GM23248 (cell line): Measurements from ENCODE around the gene RSL1D1. TPM values are rescaled to one million over a fixed set of nuclear protein-coding genes. Genes with fewer than 3 reads are reported as not detected.

ENCODE experiments used
- DNase-seq: peaks from one replicate; pipeline ENCODE4 v3.0.0-alpha.2; 2015
- H2AFZ ChIP-seq: fragments of 200-600 bp; sonication (generic); 2 replicates; pipeline ENCODE4 v1.6.1; 2016; ENCODE audit warnings: antibody characterized with exemption
- H3F3A ChIP-seq: fragments of 200-600 bp; sonication (generic); 2 replicates; pipeline ENCODE4 v1.6.1; 2016; ENCODE audit warnings: mild to moderate bottlenecking, antibody characterized with exemption, mixed run types; ENCODE audit not compliant: insufficient read depth
- H3K27ac ChIP-seq: fragments of 200-600 bp; sonication (generic); 2 replicates; pipeline ENCODE4 v1.5.1; 2016; ENCODE audit warnings: mild to moderate bottlenecking
- H3K27me3 ChIP-seq: fragments of 200-600 bp; sonication (generic); replicated peaks from 2 replicates; pipeline ENCODE4 v1.6.1; 2016; ENCODE audit warnings: mild to moderate bottlenecking; ENCODE audit not compliant: insufficient read depth
- H3K36me3 ChIP-seq: fragments of 200-600 bp; sonication (generic); 2 replicates; pipeline ENCODE4 v1.6.1; 2016; ENCODE audit warnings: low read depth, mild to moderate bottlenecking
- H3K4me1 ChIP-seq: fragments of 200-600 bp; sonication (generic); 2 replicates; pipeline ENCODE4 v1.6.1; 2016; ENCODE audit warnings: mild to moderate bottlenecking; ENCODE audit not compliant: insufficient read depth
- H3K4me2 ChIP-seq: fragments of 200-600 bp; sonication (generic); one replicate; pipeline ENCODE4 v1.6.1; 2016; ENCODE audit warnings: mild to moderate bottlenecking; ENCODE audit not compliant: unreplicated experiment
- H3K4me3 ChIP-seq: fragments of 200-600 bp; sonication (generic); 2 replicates; pipeline ENCODE4 v1.5.1; 2016; ENCODE audit warnings: mild to moderate bottlenecking
- H3K79me2 ChIP-seq: fragments of 200-600 bp; sonication (generic); 2 replicates; pipeline ENCODE4 v1.6.1; 2016; ENCODE audit warnings: mild to moderate bottlenecking; ENCODE audit not compliant: insufficient read depth
- H3K9ac ChIP-seq: fragments of 200-600 bp; sonication (generic); 2 replicates; pipeline ENCODE4 v1.6.1; 2016; ENCODE audit warnings: mild to moderate bottlenecking
- H3K9me2 ChIP-seq: fragments of 200-600 bp; sonication (generic); 2 replicates; pipeline ENCODE4 v1.6.1; 2016; ENCODE audit warnings: mixed run types, mild to moderate bottlenecking, moderate library complexity; ENCODE audit not compliant: insufficient read depth
- H3K9me3 ChIP-seq: fragments of 200-600 bp; sonication (generic); one replicate; pipeline ENCODE4 v1.6.1; 2017; ENCODE audit warnings: low read depth
- H4K20me1 ChIP-seq: fragments of 200-600 bp; sonication (generic); 2 replicates; pipeline ENCODE4 v1.6.0; 2016; ENCODE audit not compliant: insufficient read depth
- EZH2 ChIP-seq: fragments of 200-600 bp; sonication (generic); IDR thresholded peaks from 2 replicates; pipeline ENCODE4 v1.6.1; 2018; ENCODE audit warnings: antibody characterized with exemption, mild to moderate bottlenecking; ENCODE audit not compliant: insufficient read depth, poor library complexity, severe bottlenecking
- EZH2phosphoT487 ChIP-seq: fragments of 200-600 bp; sonication (generic); IDR thresholded peaks from 2 replicates; pipeline ENCODE4 v1.6.1; 2018; ENCODE audit warnings: antibody characterized with exemption, moderate library complexity, mild to moderate bottlenecking, low read depth; ENCODE audit not compliant: insufficient read depth
- WGBS, 2 experiments: methylation state at CpG; one replicate each; pipeline ENCODE4 v1.1.6; 2015 to 2017; ENCODE audit warnings: low lambda C conversion rate in 2 of 2, low coverage in 1 of 2; ENCODE audit errors: missing lambda C conversion rate in 2 of 2; 5-methylcytosine and 5-hydroxymethylcytosine counted together
- in situ Hi-C: fragments of 300-500 bp; cut with MboI; formaldehyde crosslinking; loops from 2 replicates; pipeline ENCODE4 v1.15.0; 2020
- polyA plus RNA-seq: library from polyadenylated mRNA; unstranded; fragments of >200 nt; fragmentation: Nextera tagmentation; extraction: Ambion mirVana; gene quantifications from 2 replicates; pipeline ENCODE4 v1.2.1, GENCODE V29; 2016
- total RNA-seq: library from RNA; depleted of rRNA; stranded (reverse); fragments of >200 nt; shearing (Covaris generic); gene quantifications from 2 replicates; pipeline ENCODE4 v1.2.3, GENCODE V29; 2014; rRNA removed

RSL1D1 gene
- 150 and 213 TPM in 2 replicates for total RNA-seq
- 240 and 274 TPM in 2 replicates for polyA plus RNA-seq

DNA sequence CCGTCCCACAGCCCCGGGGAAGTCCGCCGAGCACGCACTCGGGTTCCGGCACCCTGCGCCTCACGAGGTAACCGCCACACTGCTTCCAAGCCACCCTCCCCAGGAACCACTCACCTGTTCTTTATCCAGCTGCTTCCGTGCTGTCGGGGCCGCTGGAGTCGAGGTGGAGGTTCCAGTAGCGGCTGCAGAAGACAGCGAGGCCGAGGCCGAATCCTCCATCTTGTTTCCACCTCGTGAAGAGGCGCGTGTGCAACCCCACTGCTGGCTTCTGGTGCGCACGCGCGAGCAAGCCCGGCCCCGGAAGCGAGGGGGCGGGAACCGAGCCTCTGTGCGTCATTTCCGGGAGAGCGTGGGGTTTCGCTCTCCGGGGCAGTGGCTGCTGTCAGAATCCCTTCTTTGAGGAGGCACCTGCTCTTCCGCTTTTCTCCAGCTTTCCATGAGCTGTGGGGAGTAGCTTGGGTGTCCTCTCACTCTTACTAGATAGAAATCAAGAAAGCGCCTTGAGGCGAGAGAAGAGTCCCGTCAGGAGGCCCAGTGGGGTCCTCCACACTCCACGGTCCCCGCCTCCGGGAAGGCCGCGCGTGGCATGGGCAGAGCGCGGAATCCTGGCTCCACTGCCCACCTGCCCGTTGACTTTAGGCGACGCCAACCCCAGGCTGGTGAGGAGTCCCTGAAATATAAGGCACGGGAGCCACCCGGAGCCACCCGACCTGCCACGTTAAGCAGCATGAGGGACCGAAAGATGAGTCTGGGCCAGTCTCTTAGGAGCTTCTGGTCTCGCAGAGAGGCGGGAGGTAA, at the start of gene RSL1D1:
Gene RSL1D1, minus strand, starts transcription at position 249 of the 798 bp plus-strand sequence. Its CDS starts 30 bp downstream, at position 219.
- H3K9me2 ChIP-seq = no peaks in the 10 kb centered on the region
- peaks cover 12% of the 10 kb centered on the region for H3F3A ChIP-seq
- H3K9me3 ChIP-seq = no peaks in the 10 kb centered on the region
- peak within 1 kb of the TSS; percentile 77 for H3K27ac ChIP-seq
- DNase-seq = peak; percentile 96
- in situ Hi-C loops = no loop called here
- peaks cover 30% of the 10 kb centered on the region for H3K36me3 ChIP-seq
- H3K4me3 ChIP-seq = peak within 1 kb of the TSS; percentile 99
- H3K27me3 ChIP-seq = no peaks in the 10 kb centered on the region
- H3K4me2 ChIP-seq = peak within 1 kb of the TSS; percentile 83
- peak within 1 kb of the TSS; percentile 97 for H2AFZ ChIP-seq
- peaks cover 95% of the 10 kb centered on the region for H3K79me2 ChIP-seq
- no peaks in the 10 kb centered on the region; the same call in 1 of the 2 replicates for H4K20me1 ChIP-seq
- H3K9ac ChIP-seq = peak within 1 kb of the TSS; percentile 93
- H3K4me1 ChIP-seq = peaks cover 22% of the 10 kb centered on the region
- WGBS, 2 experiments = 1% methylated on average over 57 of the region's 57 CpGs
- TF ChIP-seq EZH2 = no peak
- no peak for TF ChIP-seq EZH2phosphoT487

DNA sequence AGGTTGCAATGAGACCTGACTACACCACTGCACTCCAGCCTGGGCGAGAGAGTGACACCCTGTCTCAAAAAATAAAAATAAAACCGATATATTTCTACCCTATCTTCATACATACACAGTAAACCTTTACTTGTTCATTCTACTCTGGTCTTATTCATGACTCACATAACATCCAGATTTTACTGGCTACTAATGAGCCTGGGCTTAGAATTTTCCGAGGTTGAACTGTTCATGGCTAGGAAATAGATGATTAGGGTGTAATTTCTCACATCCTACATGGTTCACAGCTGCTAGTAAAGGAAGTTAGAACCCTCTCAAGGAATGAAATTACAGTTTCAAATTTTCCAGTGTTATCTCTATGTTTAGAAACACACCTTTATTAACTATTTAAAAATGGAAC, 49.7 kb upstream of the RSL1D1 start:
- no peaks in the 10 kb centered on the region for H3K36me3 ChIP-seq
- no peak overlapping the region for H2AFZ ChIP-seq
- H3K27ac ChIP-seq = peak overlapping the region; percentile 5; the same call in 1 of the 2 replicates
- peaks cover 14% of the 10 kb centered on the region; the same call in 1 of the 2 replicates for H4K20me1 ChIP-seq
- H3K4me1 ChIP-seq = peaks cover 21% of the 10 kb centered on the region
- DNase-seq = peak; percentile 64
- peaks cover 97% of the 10 kb centered on the region for H3K79me2 ChIP-seq
- no peak overlapping the region for H3K9ac ChIP-seq
- peaks cover 21% of the 10 kb centered on the region for H3F3A ChIP-seq
- no peak overlapping the region for H3K4me2 ChIP-seq
- 65 to 67% methylated on average over 3 of the region's 3 CpGs for WGBS, 2 experiments
- in situ Hi-C loops = no loop called here
- H3K4me3 ChIP-seq = no peak overlapping the region
- H3K9me2 ChIP-seq = no peaks in the 10 kb centered on the region
- H3K27me3 ChIP-seq = no peaks in the 10 kb centered on the region
- TF ChIP-seq EZH2 (no peak), EZH2phosphoT487 (no peak)
- H3K9me3 ChIP-seq = no peaks in the 10 kb centered on the region

DNA sequence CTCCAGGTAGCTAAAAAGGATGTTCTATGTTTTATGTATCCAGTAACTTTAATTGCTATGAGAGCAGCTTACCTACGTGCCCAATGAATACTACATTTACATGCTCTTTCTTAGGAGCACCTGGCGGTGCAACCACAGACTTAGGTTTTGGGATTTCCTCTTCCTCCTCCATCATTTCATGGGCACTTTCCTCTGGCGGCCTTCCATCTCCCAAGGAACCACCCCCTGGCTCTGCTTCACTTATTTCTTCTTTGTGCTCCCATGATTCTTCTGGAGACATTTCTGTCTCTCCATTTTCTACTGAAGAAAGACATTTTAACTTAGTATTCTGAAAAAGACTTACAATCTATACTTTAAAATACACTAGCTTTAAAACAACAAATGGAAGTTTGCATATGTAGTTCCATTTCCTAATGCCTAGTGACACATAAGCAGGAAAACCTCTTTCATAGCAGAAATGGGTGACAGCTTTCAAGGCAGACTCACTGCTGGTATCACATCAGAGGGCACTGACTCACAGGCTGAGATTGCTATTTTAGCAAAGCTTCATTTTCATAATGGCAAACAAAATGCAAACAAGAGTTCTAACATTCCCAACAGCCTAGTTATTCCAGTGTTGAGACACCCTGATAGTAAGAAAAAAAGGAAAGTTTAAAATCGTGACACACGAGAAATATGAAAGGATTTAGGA, 45.3 kb upstream of the RSL1D1 start:
- Histone ChIP-seq H3K27me3 (no peaks in the 10 kb centered on the region), H3K4me1 (peaks cover 24% of the 10 kb centered on the region), H3K27ac (peak overlapping the region; percentile 79), H2AFZ (no peak overlapping the region; the same call in 1 of the 2 replicates), H3K4me2 (peak overlapping the region; percentile 82), H3F3A (peaks cover 44% of the 10 kb centered on the region), H3K79me2 (peaks cover 97% of the 10 kb centered on the region), H3K9ac (peak overlapping the region; percentile 46), H3K4me3 (peak overlapping the region; percentile 50), H3K36me3 (peaks cover 23% of the 10 kb centered on the region), H3K9me2 (no peaks in the 10 kb centered on the region), H4K20me1 (peaks cover 6% of the 10 kb centered on the region; the same call in 1 of the 2 replicates), H3K9me3 (no peaks in the 10 kb centered on the region)
- 33 to 38% methylated on average over 5 of the region's 5 CpGs for WGBS, 2 experiments
- DNase-seq = peak; percentile 93
- TF ChIP-seq EZH2 (no peak), EZH2phosphoT487 (no peak)
- in situ Hi-C loops = no loop called here

DNA sequence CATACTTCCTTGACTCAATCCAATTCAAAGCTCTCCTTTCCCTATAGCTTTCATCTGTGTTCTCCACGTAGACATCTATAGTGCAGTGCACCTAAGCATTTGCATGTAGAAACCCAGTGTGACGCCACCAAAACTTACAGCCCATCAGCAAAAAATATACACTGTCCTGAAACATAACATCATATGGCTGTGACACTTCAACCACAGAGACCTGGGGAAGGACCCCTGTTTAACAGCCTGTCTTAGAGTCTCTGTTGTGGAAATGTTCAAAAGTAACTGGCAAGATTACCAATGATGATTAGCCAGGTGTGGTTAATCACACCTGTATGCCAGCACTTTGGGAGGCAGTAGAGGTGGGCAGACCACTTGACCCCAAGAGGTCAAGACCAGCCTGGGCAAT, 42.2 kb upstream of the RSL1D1 start:
- Histone ChIP-seq H3F3A (peaks cover 44% of the 10 kb centered on the region), H3K36me3 (peaks cover 35% of the 10 kb centered on the region), H3K9ac (no peak overlapping the region), H3K27ac (no peak overlapping the region), H2AFZ (no peak overlapping the region), H3K4me2 (no peak overlapping the region), H3K4me1 (peaks cover 20% of the 10 kb centered on the region), H3K4me3 (no peak overlapping the region), H3K9me2 (no peaks in the 10 kb centered on the region), H4K20me1 (peaks cover 6% of the 10 kb centered on the region; the same call in 1 of the 2 replicates), H3K9me3 (no peaks in the 10 kb centered on the region), H3K27me3 (no peaks in the 10 kb centered on the region), H3K79me2 (peaks cover 88% of the 10 kb centered on the region)
- WGBS, 2 experiments = 97 to 98% methylated on average over 2 of the region's 2 CpGs
- DNase-seq = no peak
- in situ Hi-C loops = no loop called here
- TF ChIP-seq EZH2 (no peak), EZH2phosphoT487 (no peak)
